ENCODE results near the gene GAS7. TPM values are rescaled to one million over a fixed set of nuclear protein-coding genes. Genes with fewer than 3 reads are reported as not detected.

GAS7 gene
- total RNA-seq, 1 donor from 2014 or later: 8.5 TPM

DNA sequence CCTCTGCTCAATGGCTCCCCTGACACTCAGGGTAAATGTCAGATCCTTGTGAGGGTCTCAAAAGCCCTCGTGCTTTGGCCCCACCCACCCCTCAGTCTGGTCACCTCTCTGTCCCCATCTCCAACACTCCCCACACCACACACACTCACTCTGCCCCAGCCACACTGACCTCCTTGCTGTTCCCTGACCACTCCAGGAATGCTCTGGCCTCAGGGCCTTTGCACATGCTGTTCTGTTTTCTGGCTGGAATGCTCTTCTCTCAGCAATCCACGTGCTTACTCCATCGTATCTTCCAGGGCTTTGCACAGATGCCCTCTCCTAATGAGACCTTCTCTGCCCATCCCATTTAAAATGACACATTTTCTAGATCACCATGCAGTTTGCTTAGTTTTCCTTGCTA lies 28.2 kb downstream of the GAS7 start:
- no peaks in the 10 kb centered on the region for H3K36me3 Mint-ChIP-seq (ENCODE audit: low read depth, unreplicated experiment)
- Histone ChIP-seq H2AFZ (ENCODE audit: low read depth, low read length) (no peak overlapping the region), H3K36me3 (ENCODE audit: insufficient read depth, low read length) (no peaks in the 10 kb centered on the region), H3K4me3 (ENCODE audit: insufficient read depth, low read depth, low read length) (no peak overlapping the region), H3K27ac (ENCODE audit: low read depth, low read length) (no peak overlapping the region), H3K9me3 (ENCODE audit: insufficient read depth, low read depth, low read length) (peaks cover 3% of the 10 kb centered on the region), H3K27me3 (ENCODE audit: insufficient read depth, low read length) (peaks cover 10% of the 10 kb centered on the region), H3K9ac (ENCODE audit: low read length) (no peak overlapping the region), H3K79me2 (ENCODE audit: insufficient read depth, low read length) (no peaks in the 10 kb centered on the region), H3K4me1 (ENCODE audit: insufficient read depth, low read length) (no peaks in the 10 kb centered on the region), H4K20me1 (ENCODE audit: insufficient read depth, low read length) (no peaks in the 10 kb centered on the region), H3K4me2 (ENCODE audit: low read length) (no peak overlapping the region)
- no peak overlapping the region for H3K27ac Mint-ChIP-seq (ENCODE audit: unreplicated experiment)
- no peak for DNase-seq (ENCODE audit: low read depth)
- peaks cover 21% of the 10 kb centered on the region for H3K27me3 Mint-ChIP-seq (ENCODE audit: low read depth, unreplicated experiment)
- H3K9me3 Mint-ChIP-seq (ENCODE audit: unreplicated experiment): peaks cover 2% of the 10 kb centered on the region
- FAIRE-seq: no peak
- TF ChIP-seq EZH2 (IDR thresholded peaks at IDR 0.05; ENCODE audit: insufficient read depth, low read length): no peak
- TF ChIP-seq, protein P1, sequence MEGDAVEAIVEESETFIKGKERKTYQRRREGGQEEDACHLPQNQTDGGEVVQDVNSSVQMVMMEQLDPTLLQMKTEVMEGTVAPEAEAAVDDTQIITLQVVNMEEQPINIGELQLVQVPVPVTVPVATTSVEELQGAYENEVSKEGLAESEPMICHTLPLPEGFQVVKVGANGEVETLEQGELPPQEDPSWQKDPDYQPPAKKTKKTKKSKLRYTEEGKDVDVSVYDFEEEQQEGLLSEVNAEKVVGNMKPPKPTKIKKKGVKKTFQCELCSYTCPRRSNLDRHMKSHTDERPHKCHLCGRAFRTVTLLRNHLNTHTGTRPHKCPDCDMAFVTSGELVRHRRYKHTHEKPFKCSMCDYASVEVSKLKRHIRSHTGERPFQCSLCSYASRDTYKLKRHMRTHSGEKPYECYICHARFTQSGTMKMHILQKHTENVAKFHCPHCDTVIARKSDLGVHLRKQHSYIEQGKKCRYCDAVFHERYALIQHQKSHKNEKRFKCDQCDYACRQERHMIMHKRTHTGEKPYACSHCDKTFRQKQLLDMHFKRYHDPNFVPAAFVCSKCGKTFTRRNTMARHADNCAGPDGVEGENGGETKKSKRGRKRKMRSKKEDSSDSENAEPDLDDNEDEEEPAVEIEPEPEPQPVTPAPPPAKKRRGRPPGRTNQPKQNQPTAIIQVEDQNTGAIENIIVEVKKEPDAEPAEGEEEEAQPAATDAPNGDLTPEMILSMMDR (IDR thresholded peaks at IDR 0.05; ENCODE audit: insufficient read depth, low read depth, low read length): no peak
- H3K4me3 Mint-ChIP-seq (ENCODE audit: unreplicated experiment): no peak overlapping the region
- H3K4me1 Mint-ChIP-seq (ENCODE audit: low read depth, unreplicated experiment): peaks cover 16% of the 10 kb centered on the region

GRCh38 chr17:10169290-10169689 lies 29.1 kb downstream of the GAS7 start:
- H3K27ac Mint-ChIP-seq (ENCODE audit: unreplicated experiment): no peak overlapping the region
- Histone ChIP-seq H3K9ac (ENCODE audit: low read length) (no peak overlapping the region), H4K20me1 (ENCODE audit: insufficient read depth, low read length) (no peaks in the 10 kb centered on the region), H2AFZ (ENCODE audit: low read depth, low read length) (no peak overlapping the region), H3K27me3 (ENCODE audit: insufficient read depth, low read length) (peaks cover 10% of the 10 kb centered on the region), H3K27ac (ENCODE audit: low read depth, low read length) (no peak overlapping the region), H3K79me2 (ENCODE audit: insufficient read depth, low read length) (no peaks in the 10 kb centered on the region), H3K4me3 (ENCODE audit: insufficient read depth, low read depth, low read length) (no peak overlapping the region), H3K4me2 (ENCODE audit: low read length) (no peak overlapping the region), H3K4me1 (ENCODE audit: insufficient read depth, low read length) (no peaks in the 10 kb centered on the region), H3K36me3 (ENCODE audit: insufficient read depth, low read length) (no peaks in the 10 kb centered on the region), H3K9me3 (ENCODE audit: insufficient read depth, low read depth, low read length) (peaks cover 3% of the 10 kb centered on the region)
- H3K36me3 Mint-ChIP-seq (ENCODE audit: low read depth, unreplicated experiment): no peaks in the 10 kb centered on the region
- H3K4me1 Mint-ChIP-seq (ENCODE audit: low read depth, unreplicated experiment): peaks cover 16% of the 10 kb centered on the region
- DNase-seq (ENCODE audit: low read depth): no peak
- H3K4me3 Mint-ChIP-seq (ENCODE audit: unreplicated experiment): no peak overlapping the region
- no peak for FAIRE-seq
- TF ChIP-seq EZH2 (IDR thresholded peaks at IDR 0.05; ENCODE audit: insufficient read depth, low read length): no peak
- TF ChIP-seq, protein P1 (IDR thresholded peaks at IDR 0.05; ENCODE audit: insufficient read depth, low read depth, low read length): no peak
- H3K9me3 Mint-ChIP-seq (ENCODE audit: unreplicated experiment): peaks cover 2% of the 10 kb centered on the region
- H3K27me3 Mint-ChIP-seq (ENCODE audit: low read depth, unreplicated experiment): peaks cover 19% of the 10 kb centered on the region

DNA sequence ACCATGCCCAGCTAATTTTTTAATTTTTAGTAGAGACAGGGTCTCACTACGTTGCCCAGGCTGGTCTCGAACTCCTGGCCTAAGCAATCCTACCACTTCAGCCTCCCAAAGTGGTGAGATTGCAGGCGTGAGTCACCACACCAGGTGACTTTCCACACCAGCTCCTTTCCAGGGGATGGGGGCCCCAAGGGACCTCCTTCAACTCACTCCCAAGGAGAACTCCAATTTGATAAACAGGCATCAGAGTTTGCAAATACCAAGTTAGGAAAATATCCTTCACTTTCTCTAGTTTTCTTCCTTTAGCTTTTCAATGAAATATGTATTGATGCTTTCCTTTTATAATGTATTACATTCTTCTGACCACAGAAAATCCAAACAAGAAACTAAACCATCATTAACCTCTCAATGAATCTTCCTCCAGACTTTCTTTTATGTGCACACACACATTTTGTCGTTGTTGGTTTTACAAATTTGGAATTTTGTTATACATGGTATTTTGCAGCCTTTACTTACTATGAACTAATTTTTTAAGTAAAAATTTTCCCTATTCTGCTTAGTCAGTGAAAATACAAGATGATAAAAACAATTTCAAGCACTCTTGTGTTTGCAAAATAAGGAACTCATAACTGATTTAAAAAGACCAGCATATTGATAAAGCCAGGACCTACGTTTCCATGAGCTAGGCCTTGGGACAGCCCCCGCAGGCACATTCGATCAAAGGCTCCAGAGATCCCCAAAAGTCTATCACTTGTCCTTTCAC lies 32.0 kb downstream of the GAS7 start:
- Histone ChIP-seq H3K4me2 (ENCODE audit: low read length) (no peak overlapping the region), H3K27ac (ENCODE audit: low read depth, low read length) (no peak overlapping the region), H3K9ac (ENCODE audit: low read length) (no peak overlapping the region), H3K79me2 (ENCODE audit: insufficient read depth, low read length) (no peaks in the 10 kb centered on the region), H4K20me1 (ENCODE audit: insufficient read depth, low read length) (no peaks in the 10 kb centered on the region), H2AFZ (ENCODE audit: low read depth, low read length) (no peak overlapping the region), H3K4me3 (ENCODE audit: insufficient read depth, low read depth, low read length) (no peak overlapping the region), H3K36me3 (ENCODE audit: insufficient read depth, low read length) (no peaks in the 10 kb centered on the region), H3K9me3 (ENCODE audit: insufficient read depth, low read depth, low read length) (no peaks in the 10 kb centered on the region), H3K4me1 (ENCODE audit: insufficient read depth, low read length) (no peaks in the 10 kb centered on the region), H3K27me3 (ENCODE audit: insufficient read depth, low read length) (peaks cover 7% of the 10 kb centered on the region)
- Mint-ChIP-seq H3K4me3 (ENCODE audit: unreplicated experiment) (no peak overlapping the region), H3K4me1 (ENCODE audit: low read depth, unreplicated experiment) (peaks cover 15% of the 10 kb centered on the region), H3K27ac (ENCODE audit: unreplicated experiment) (no peak overlapping the region), H3K36me3 (ENCODE audit: low read depth, unreplicated experiment) (no peaks in the 10 kb centered on the region), H3K27me3 (ENCODE audit: low read depth, unreplicated experiment) (peaks cover 21% of the 10 kb centered on the region), H3K9me3 (ENCODE audit: unreplicated experiment) (peaks cover 2% of the 10 kb centered on the region)
- no peak for DNase-seq (ENCODE audit: low read depth)
- FAIRE-seq: no peak
- TF ChIP-seq, protein P1 (IDR thresholded peaks at IDR 0.05; ENCODE audit: insufficient read depth, low read depth, low read length): no peak
- no peak for TF ChIP-seq EZH2 (IDR thresholded peaks at IDR 0.05; ENCODE audit: insufficient read depth, low read length)
